Measurements from ENCODE around the gene HBQ1.

DNA sequence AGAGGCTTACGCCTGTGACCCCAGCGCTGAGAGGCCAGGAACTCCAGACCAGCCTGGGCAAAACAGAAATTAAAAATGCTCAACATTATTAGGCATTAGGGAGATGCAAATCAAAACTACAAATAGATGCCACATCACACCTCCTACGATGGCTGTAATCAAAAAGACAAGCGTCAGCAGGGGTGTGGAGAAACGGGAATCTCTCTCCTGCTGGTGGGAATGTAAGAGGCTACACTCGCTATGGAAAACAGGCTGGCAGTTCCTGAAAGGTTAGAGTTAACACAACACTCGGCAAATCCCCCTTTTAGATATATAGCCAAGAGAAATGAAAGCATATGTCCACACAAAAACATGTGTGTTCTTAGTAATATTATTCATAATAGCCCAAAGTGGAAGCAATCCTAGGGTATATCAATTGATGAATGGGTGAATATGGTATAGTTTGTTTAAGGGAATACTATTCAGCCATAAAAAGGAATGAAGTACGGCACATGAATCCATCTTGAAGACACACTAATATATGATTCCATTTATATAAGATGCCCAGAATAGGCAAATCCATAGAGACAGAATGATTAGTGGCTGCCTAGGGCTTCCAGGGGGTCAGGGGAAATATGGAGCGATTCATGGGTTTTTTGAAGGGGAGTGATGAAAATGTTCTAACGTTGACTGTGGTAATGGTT is 39.9 kb upstream of the HBQ1 start:
- TF ChIP-seq POLR2A (IDR thresholded peaks at IDR 0.05), result no peak
- TF ChIP-seq, protein P1, sequence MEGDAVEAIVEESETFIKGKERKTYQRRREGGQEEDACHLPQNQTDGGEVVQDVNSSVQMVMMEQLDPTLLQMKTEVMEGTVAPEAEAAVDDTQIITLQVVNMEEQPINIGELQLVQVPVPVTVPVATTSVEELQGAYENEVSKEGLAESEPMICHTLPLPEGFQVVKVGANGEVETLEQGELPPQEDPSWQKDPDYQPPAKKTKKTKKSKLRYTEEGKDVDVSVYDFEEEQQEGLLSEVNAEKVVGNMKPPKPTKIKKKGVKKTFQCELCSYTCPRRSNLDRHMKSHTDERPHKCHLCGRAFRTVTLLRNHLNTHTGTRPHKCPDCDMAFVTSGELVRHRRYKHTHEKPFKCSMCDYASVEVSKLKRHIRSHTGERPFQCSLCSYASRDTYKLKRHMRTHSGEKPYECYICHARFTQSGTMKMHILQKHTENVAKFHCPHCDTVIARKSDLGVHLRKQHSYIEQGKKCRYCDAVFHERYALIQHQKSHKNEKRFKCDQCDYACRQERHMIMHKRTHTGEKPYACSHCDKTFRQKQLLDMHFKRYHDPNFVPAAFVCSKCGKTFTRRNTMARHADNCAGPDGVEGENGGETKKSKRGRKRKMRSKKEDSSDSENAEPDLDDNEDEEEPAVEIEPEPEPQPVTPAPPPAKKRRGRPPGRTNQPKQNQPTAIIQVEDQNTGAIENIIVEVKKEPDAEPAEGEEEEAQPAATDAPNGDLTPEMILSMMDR (IDR thresholded peaks at IDR 0.05), result no peak
